HEK293T (cell line): ENCODE measurements around the gene PTPN7.

Source experiments
- ARNT ChIP-seq: fragments of 450-650 bp; IDR thresholded peaks from 2 replicates; pipeline ENCODE4 v1.6.1; 2017; ENCODE audit warnings: mild to moderate bottlenecking
- BHLHE40 ChIP-seq: fragments of 450-650 bp; IDR thresholded peaks from 2 replicates; pipeline ENCODE4 v1.6.1; 2016; ENCODE audit warnings: mild to moderate bottlenecking, moderate library complexity, borderline replicate concordance
- ELF4 ChIP-seq: fragments of 450-650 bp; IDR thresholded peaks from 2 replicates; pipeline ENCODE4 v1.6.1; 2017; ENCODE audit warnings: antibody characterized with exemption
- FOXA1 ChIP-seq: fragments of 450-650 bp; IDR thresholded peaks from 2 replicates; pipeline ENCODE4 v1.6.1; 2016; ENCODE audit warnings: mild to moderate bottlenecking
- FOXK2 ChIP-seq: fragments of 450-650 bp; IDR thresholded peaks from 2 replicates; pipeline ENCODE4 v1.6.1; 2016; ENCODE audit warnings: mild to moderate bottlenecking
- FOXM1 ChIP-seq: fragments of 450-650 bp; IDR thresholded peaks from 2 replicates; pipeline ENCODE4 v1.6.1; 2017; ENCODE audit warnings: mild to moderate bottlenecking, borderline replicate concordance
- HDGF ChIP-seq: fragments of 450-650 bp; IDR thresholded peaks from 2 replicates; pipeline ENCODE4 v1.6.1; 2017; ENCODE audit warnings: antibody characterized with exemption, borderline replicate concordance
- LEF1 ChIP-seq: fragments of 450-650 bp; IDR thresholded peaks from 2 replicates; pipeline ENCODE4 v1.6.1; 2017; ENCODE audit warnings: mild to moderate bottlenecking, borderline replicate concordance
- NFRKB ChIP-seq: fragments of 450-650 bp; IDR thresholded peaks from 2 replicates; pipeline ENCODE4 v1.6.1; 2016; ENCODE audit warnings: mild to moderate bottlenecking, moderate library complexity
- PKNOX1 ChIP-seq: fragments of 450-650 bp; IDR thresholded peaks from 2 replicates; pipeline ENCODE4 v1.6.1; 2016
- SP1 ChIP-seq: fragments of 450-650 bp; IDR thresholded peaks from 2 replicates; pipeline ENCODE4 v1.6.1; 2017
- SUZ12 ChIP-seq: fragments of 450-650 bp; IDR thresholded peaks from 2 replicates; pipeline ENCODE4 v1.6.1; 2016; ENCODE audit warnings: mild to moderate bottlenecking
- TARDBP ChIP-seq: fragments of 450-650 bp; IDR thresholded peaks from 2 replicates; pipeline ENCODE4 v1.6.1; 2016
- ZNF384 ChIP-seq: fragments of 450-650 bp; IDR thresholded peaks from 2 replicates; pipeline ENCODE4 v1.6.1; 2016

DNA sequence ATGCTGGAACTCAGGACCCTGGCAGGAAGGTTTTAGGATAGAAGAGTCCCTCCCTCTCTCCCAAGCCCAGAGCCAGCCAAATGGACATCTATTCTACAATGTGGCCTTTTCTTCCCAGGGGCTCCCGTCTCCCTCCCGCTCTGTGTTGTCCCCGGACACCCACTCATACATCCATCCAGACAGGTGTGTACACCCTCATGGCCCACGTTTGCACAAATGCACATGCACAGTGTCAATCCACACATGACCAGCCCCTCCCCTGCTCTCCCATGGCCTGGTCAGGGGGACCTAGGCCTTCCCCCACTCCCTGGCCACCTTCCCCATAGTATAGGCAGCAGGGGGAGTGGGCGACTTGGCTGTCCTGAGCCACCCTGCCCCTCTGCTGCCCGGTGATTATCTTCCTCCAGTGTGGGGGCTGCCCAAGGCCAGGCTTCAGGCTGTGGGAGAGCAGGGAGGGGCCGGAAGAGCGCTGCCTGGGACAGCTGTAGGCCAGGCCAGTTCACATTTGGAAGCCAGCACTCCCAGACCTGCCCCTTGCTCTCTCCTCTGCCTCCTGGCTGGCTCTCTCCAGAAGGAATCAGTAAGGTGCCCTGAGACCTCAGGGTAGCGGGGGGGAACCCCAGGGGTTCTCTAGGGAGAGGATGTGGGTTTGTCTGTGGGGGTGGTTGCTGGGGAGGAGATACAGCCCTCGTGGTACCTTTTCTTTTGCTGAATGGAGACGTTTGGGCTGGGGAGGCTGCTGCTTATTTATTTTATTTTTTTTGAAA lies 4.1 kb upstream of the PTPN7 start:
- TF ChIP-seq TARDBP (no peak), ARNT (no peak), SP1 (no peak), ZNF384 (no peak), SUZ12 (no peak), HDGF (no peak), FOXA1 (no peak), PKNOX1 (no peak), BHLHE40 (no peak), FOXM1 (no peak), FOXK2 (no peak), NFRKB (no peak), ELF4 (no peak), LEF1 (no peak)
